ENCODE data around the gene PANX2.

The PANX2 gene

GRCh38 chr22:50210378-50211139, 40.0 kb downstream of the PANX2 start:
- H3K36me3 ChIP-seq (ENCODE audit: control insufficient read depth, insufficient read depth, low read length), result peaks cover 16% of the 10 kb centered on the region
- H3K9ac ChIP-seq (ENCODE audit: low read length), result no peak overlapping the region
- H3K4me3 ChIP-seq (ENCODE audit: low read length), result no peak overlapping the region
- no peaks in the 10 kb centered on the region for H3K9me3 ChIP-seq (ENCODE audit: control insufficient read depth, low read length)
- H3K27me3 ChIP-seq (ENCODE audit: control insufficient read depth, insufficient read depth, low read length), result no peaks in the 10 kb centered on the region
- H3K4me1 ChIP-seq (ENCODE audit: control insufficient read depth, insufficient read depth, low read length), result no peaks in the 10 kb centered on the region

GRCh38 chr22:50211147-50211546, 40.6 kb downstream of the PANX2 start:
- peaks cover 17% of the 10 kb centered on the region for H3K36me3 ChIP-seq (ENCODE audit: control insufficient read depth, insufficient read depth, low read length)
- no peak overlapping the region for H3K9ac ChIP-seq (ENCODE audit: low read length)
- no peaks in the 10 kb centered on the region for H3K9me3 ChIP-seq (ENCODE audit: control insufficient read depth, low read length)
- H3K4me1 ChIP-seq (ENCODE audit: control insufficient read depth, insufficient read depth, low read length), result no peaks in the 10 kb centered on the region
- no peaks in the 10 kb centered on the region for H3K27me3 ChIP-seq (ENCODE audit: control insufficient read depth, insufficient read depth, low read length)
- H3K4me3 ChIP-seq (ENCODE audit: low read length), result no peak overlapping the region

- no peak overlapping the region for H3K4me3 ChIP-seq (ENCODE audit: low read length)
- no peaks in the 10 kb centered on the region for H3K4me1 ChIP-seq (ENCODE audit: control insufficient read depth, insufficient read depth, low read length)
- peaks cover 17% of the 10 kb centered on the region for H3K36me3 ChIP-seq (ENCODE audit: control insufficient read depth, insufficient read depth, low read length)
- no peaks in the 10 kb centered on the region for H3K27me3 ChIP-seq (ENCODE audit: control insufficient read depth, insufficient read depth, low read length)
- H3K9ac ChIP-seq (ENCODE audit: low read length), result no peak overlapping the region
- H3K9me3 ChIP-seq (ENCODE audit: control insufficient read depth, low read length), result no peaks in the 10 kb centered on the region
Observed at GRCh38 chr22:50213263-50213662, 42.7 kb downstream of the PANX2 start.

- H3K4me1 ChIP-seq (ENCODE audit: control insufficient read depth, insufficient read depth, low read length), result peaks cover 6% of the 10 kb centered on the region
- no peak overlapping the region for H3K4me3 ChIP-seq (ENCODE audit: low read length)
- H3K9me3 ChIP-seq (ENCODE audit: control insufficient read depth, low read length), result no peaks in the 10 kb centered on the region
- H3K27me3 ChIP-seq (ENCODE audit: control insufficient read depth, insufficient read depth, low read length), result no peaks in the 10 kb centered on the region
- no peak overlapping the region for H3K9ac ChIP-seq (ENCODE audit: low read length)
- peaks cover 21% of the 10 kb centered on the region for H3K36me3 ChIP-seq (ENCODE audit: control insufficient read depth, insufficient read depth, low read length)
Observed at GRCh38 chr22:50215297-50216054, 44.9 kb downstream of the PANX2 start.

- no peak overlapping the region for H3K4me3 ChIP-seq (ENCODE audit: low read length)
- H3K36me3 ChIP-seq (ENCODE audit: control insufficient read depth, insufficient read depth, low read length), result peaks cover 21% of the 10 kb centered on the region
- H3K9ac ChIP-seq (ENCODE audit: low read length), result no peak overlapping the region
- no peaks in the 10 kb centered on the region for H3K27me3 ChIP-seq (ENCODE audit: control insufficient read depth, insufficient read depth, low read length)
- no peaks in the 10 kb centered on the region for H3K9me3 ChIP-seq (ENCODE audit: control insufficient read depth, low read length)
- H3K4me1 ChIP-seq (ENCODE audit: control insufficient read depth, insufficient read depth, low read length), result peaks cover 6% of the 10 kb centered on the region
Observed at GRCh38 chr22:50216055-50216683, 45.6 kb downstream of the PANX2 start.

GRCh38 chr22:50216684-50217520, 46.4 kb downstream of the PANX2 start:
- no peaks in the 10 kb centered on the region for H3K27me3 ChIP-seq (ENCODE audit: control insufficient read depth, insufficient read depth, low read length)
- no peaks in the 10 kb centered on the region for H3K9me3 ChIP-seq (ENCODE audit: control insufficient read depth, low read length)
- H3K4me3 ChIP-seq (ENCODE audit: low read length), result no peak overlapping the region
- H3K36me3 ChIP-seq (ENCODE audit: control insufficient read depth, insufficient read depth, low read length), result peaks cover 22% of the 10 kb centered on the region
- H3K4me1 ChIP-seq (ENCODE audit: control insufficient read depth, insufficient read depth, low read length), result peaks cover 6% of the 10 kb centered on the region
- no peak overlapping the region for H3K9ac ChIP-seq (ENCODE audit: low read length)

- Histone ChIP-seq H3K9me3 (ENCODE audit: control insufficient read depth, low read length) (no peaks in the 10 kb centered on the region), H3K4me1 (ENCODE audit: control insufficient read depth, insufficient read depth, low read length) (peaks cover 6% of the 10 kb centered on the region), H3K36me3 (ENCODE audit: control insufficient read depth, insufficient read depth, low read length) (peaks cover 29% of the 10 kb centered on the region), H3K9ac (ENCODE audit: low read length) (no peak overlapping the region), H3K4me3 (ENCODE audit: low read length) (no peak overlapping the region), H3K27me3 (ENCODE audit: control insufficient read depth, insufficient read depth, low read length) (no peaks in the 10 kb centered on the region)
Observed at GRCh38 chr22:50217543-50218152, 47.1 kb downstream of the PANX2 start.

- H3K4me3 ChIP-seq (ENCODE audit: low read length), result no peak overlapping the region
- H3K27me3 ChIP-seq (ENCODE audit: control insufficient read depth, insufficient read depth, low read length), result no peaks in the 10 kb centered on the region
- H3K9ac ChIP-seq (ENCODE audit: low read length), result no peak overlapping the region
- peaks cover 6% of the 10 kb centered on the region for H3K4me1 ChIP-seq (ENCODE audit: control insufficient read depth, insufficient read depth, low read length)
- H3K36me3 ChIP-seq (ENCODE audit: control insufficient read depth, insufficient read depth, low read length), result peaks cover 33% of the 10 kb centered on the region
- no peaks in the 10 kb centered on the region for H3K9me3 ChIP-seq (ENCODE audit: control insufficient read depth, low read length)
Observed at GRCh38 chr22:50218153-50218995, 47.8 kb downstream of the PANX2 start.

GRCh38 chr22:50218996-50219727, 48.6 kb downstream of the PANX2 start:
- peaks cover 6% of the 10 kb centered on the region for H3K4me1 ChIP-seq (ENCODE audit: control insufficient read depth, insufficient read depth, low read length)
- H3K36me3 ChIP-seq (ENCODE audit: control insufficient read depth, insufficient read depth, low read length), result peaks cover 33% of the 10 kb centered on the region
- no peaks in the 10 kb centered on the region for H3K9me3 ChIP-seq (ENCODE audit: control insufficient read depth, low read length)
- no peak overlapping the region for H3K9ac ChIP-seq (ENCODE audit: low read length)
- H3K4me3 ChIP-seq (ENCODE audit: low read length), result no peak overlapping the region
- no peaks in the 10 kb centered on the region for H3K27me3 ChIP-seq (ENCODE audit: control insufficient read depth, insufficient read depth, low read length)

GRCh38 chr22:50219800-50220602, 49.5 kb downstream of the PANX2 start:
- peaks cover 33% of the 10 kb centered on the region for H3K36me3 ChIP-seq (ENCODE audit: control insufficient read depth, insufficient read depth, low read length)
- no peaks in the 10 kb centered on the region for H3K27me3 ChIP-seq (ENCODE audit: control insufficient read depth, insufficient read depth, low read length)
- no peak overlapping the region for H3K9ac ChIP-seq (ENCODE audit: low read length)
- H3K4me1 ChIP-seq (ENCODE audit: control insufficient read depth, insufficient read depth, low read length), result peaks cover 6% of the 10 kb centered on the region
- no peaks in the 10 kb centered on the region for H3K9me3 ChIP-seq (ENCODE audit: control insufficient read depth, low read length)
- no peak overlapping the region for H3K4me3 ChIP-seq (ENCODE audit: low read length)

All from mucosa of stomach (tissue), 1 donor.